OCI-LY3 (cell line): Measurements from ENCODE around the gene HSPA12A.

ENCODE experiments used
- CTCF ChIP-seq: fragments of 200-600, 300-600 bp; sonication (generic); IDR thresholded peaks from 2 replicates; pipeline ENCODE4 v1.5.1; 2014; ENCODE audit warnings: antibody characterized with exemption, low read length, low read depth
- EZH2phosphoT487 ChIP-seq: fragments of 200-600 bp; shearing (Covaris generic); IDR thresholded peaks from 2 replicates; pipeline ENCODE4 v1.6.1; 2018; ENCODE audit warnings: antibody characterized with exemption, mixed run types, low read depth

DNA sequence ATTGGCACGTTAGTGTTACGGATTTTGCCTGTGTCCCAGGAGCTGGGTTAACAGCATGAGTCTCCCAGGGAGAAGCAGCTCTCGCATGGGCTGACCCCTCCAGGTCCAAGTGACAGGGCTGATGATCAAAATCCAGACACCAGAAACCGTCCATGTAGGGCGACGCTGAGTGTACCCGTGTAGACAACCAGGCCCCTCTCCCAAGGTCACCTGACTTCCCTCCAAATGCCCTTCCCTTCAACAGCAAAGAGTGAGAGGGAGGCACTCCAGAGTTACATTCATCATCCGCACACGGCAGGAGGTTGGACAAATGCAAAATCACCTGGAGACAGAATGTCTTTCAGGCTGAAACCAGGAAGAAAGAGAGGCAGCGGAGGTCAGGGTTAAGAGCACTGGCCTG, 14.9 kb upstream of the HSPA12A start:
- TF ChIP-seq CTCF: no peak
- no peak for TF ChIP-seq EZH2phosphoT487
